ENCODE measurements around the gene FPGS. TPM values are rescaled to one million over a fixed set of nuclear protein-coding genes. Genes with fewer than 3 reads are reported as not detected.

Gene FPGS
- total and polyA plus RNA-seq, 2 of the 4 experiments (the other 2 are of a cell fraction): 43.9 to 75.7 TPM

DNA sequence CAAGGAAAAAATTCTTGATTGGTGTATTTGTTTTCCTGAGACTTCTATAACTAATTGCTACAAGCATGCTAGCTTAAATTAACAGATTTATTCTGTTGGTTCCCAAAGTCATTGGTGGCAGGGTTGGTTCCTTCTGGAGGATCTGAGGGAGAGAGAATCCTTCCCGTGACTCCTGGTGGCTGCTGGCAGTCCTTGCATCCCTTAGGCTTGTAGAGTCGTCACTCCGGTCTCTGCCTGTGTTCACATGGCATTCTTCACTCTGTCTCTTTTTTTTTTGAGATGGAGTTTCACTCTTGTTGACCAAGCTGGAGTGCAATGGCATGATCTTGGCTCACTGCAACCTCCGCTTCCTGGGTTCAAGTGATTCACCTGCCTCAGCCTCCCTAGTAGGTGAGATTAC lies 11.6 kb upstream of the FPGS start:
- Histone ChIP-seq H3K9me1 (ENCODE audit: insufficient read depth, low read length) (peaks cover 10% of the 10 kb centered on the region), H3K56ac (ENCODE audit: extremely low read depth, insufficient read depth, low read length) (no peak overlapping the region), H2BK5ac (ENCODE audit: low read depth, low read length, poor library complexity, severe bottlenecking) (no peak overlapping the region), H3K9me3 (ENCODE audit: control insufficient read depth, insufficient read depth, low read length) (no peaks in the 10 kb centered on the region), H3K79me1 (ENCODE audit: low read depth in 1 of 2, low read length in 2 of 2) (peaks cover 26 to 78% of the 10 kb centered on the region in 2 experiments), H3K18ac (ENCODE audit: low read depth, low read length) (no peak overlapping the region), H3K23ac (ENCODE audit: low read depth, low read length) (no peak overlapping the region), H3K27ac (ENCODE audit: insufficient read depth, low read length) (no peak overlapping the region), H2AK5ac (ENCODE audit: low read depth, low read length) (no peak overlapping the region), H3K27me3 (ENCODE audit: control insufficient read depth, insufficient read depth, low read length) (no peaks in the 10 kb centered on the region), H3K4me3 (ENCODE audit: insufficient read depth, low read depth, low read length) (no peak overlapping the region), H3K14ac (replicated peaks; ENCODE audit: low read depth, low read length) (no peak overlapping the region), H4K20me1 (ENCODE audit: insufficient read depth, low read length) (peaks cover 71% of the 10 kb centered on the region), H2AK9ac (replicated peaks; ENCODE audit: low read depth, low read length, poor library complexity) (no peak overlapping the region), H3K4me2 (ENCODE audit: low read depth, low read length) (no peak overlapping the region), H2BK15ac (ENCODE audit: low read depth, low read length) (no peak overlapping the region), H3K4me1 (ENCODE audit: control insufficient read depth, insufficient read depth, low read length) (peaks cover 7% of the 10 kb centered on the region; the same call in 1 of the 2 replicates), H4K8ac (ENCODE audit: low read depth in 2 of 2, low read length in 2 of 2) (no peak overlapping the region), H3K4ac (ENCODE audit: low read depth, low read length) (no peak overlapping the region), H2AFZ (replicated peaks; ENCODE audit: low read length, poor library complexity) (no peak overlapping the region), H2BK20ac (ENCODE audit: low read depth, low read length) (no peak overlapping the region), H3K9ac (ENCODE audit: low read depth, low read length) (no peak overlapping the region), H4K5ac (ENCODE audit: low read depth, low read length) (no peak overlapping the region), H4K91ac (ENCODE audit: insufficient read depth, low read depth, low read length) (no peak overlapping the region), H2BK120ac (ENCODE audit: low read depth, low read length) (no peak overlapping the region), H3K36me3 (ENCODE audit: control insufficient read depth, insufficient read depth, low read length) (peaks cover 53% of the 10 kb centered on the region)
- ChIA-PET POLR2A (ENCODE audit: unreplicated experiment) (interaction anchor here (0.6 kb wide), 1 partner anchor 18 kb away, joined by 6 read pairs; no protein-coding TSS in a partner anchor), CTCF (no interaction called here)
- dilution Hi-C loops (cut with HindIII; ENCODE audit: low sequenced_read_pairs, unreplicated experiment) (no loop called here), intact Hi-C loops (cut with micrococcal nuclease) (no loop called here), in situ Hi-C loops (cut with MboI; ENCODE audit: low sequenced_read_pairs) (no loop called here)
- 80% methylated on average over 1 of the region's 4 CpGs; no CpG with 5 or more reads in 1 of the 2 experiments for WGBS, 2 experiments (ENCODE audit: extremely low coverage in 2 of 2, insufficient read length in 1 of 2)
- TF ChIP-seq RFX5 (IDR thresholded peaks at IDR 0.05; ENCODE audit: low read depth, low read length): no peak
- TF ChIP-seq RCOR1 (IDR thresholded peaks at IDR 0.05; ENCODE audit: insufficient replicate concordance, low read length): no peak
- TF ChIP-seq FOS (IDR thresholded peaks at IDR 0.05; ENCODE audit: low read depth, low read length): no peak
- no peak for TF ChIP-seq SMC3 (IDR thresholded peaks at IDR 0.05; ENCODE audit: low read depth, low read length)
- no peak for TF ChIP-seq NFE2L2 (IDR thresholded peaks at IDR 0.05; ENCODE audit: low read depth, low read length)
- no peak for TF ChIP-seq CEBPB (IDR thresholded peaks at IDR 0.05; ENCODE audit: low read depth, low read length)
- TF ChIP-seq MAFK (IDR thresholded peaks at IDR 0.05; ENCODE audit: low read depth, low read length): no peak
- TF ChIP-seq, protein P1, sequence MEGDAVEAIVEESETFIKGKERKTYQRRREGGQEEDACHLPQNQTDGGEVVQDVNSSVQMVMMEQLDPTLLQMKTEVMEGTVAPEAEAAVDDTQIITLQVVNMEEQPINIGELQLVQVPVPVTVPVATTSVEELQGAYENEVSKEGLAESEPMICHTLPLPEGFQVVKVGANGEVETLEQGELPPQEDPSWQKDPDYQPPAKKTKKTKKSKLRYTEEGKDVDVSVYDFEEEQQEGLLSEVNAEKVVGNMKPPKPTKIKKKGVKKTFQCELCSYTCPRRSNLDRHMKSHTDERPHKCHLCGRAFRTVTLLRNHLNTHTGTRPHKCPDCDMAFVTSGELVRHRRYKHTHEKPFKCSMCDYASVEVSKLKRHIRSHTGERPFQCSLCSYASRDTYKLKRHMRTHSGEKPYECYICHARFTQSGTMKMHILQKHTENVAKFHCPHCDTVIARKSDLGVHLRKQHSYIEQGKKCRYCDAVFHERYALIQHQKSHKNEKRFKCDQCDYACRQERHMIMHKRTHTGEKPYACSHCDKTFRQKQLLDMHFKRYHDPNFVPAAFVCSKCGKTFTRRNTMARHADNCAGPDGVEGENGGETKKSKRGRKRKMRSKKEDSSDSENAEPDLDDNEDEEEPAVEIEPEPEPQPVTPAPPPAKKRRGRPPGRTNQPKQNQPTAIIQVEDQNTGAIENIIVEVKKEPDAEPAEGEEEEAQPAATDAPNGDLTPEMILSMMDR (conservative IDR thresholded peaks at IDR 0.05; ENCODE audit: low read depth, low read length): no peak
- TF ChIP-seq, protein P2, sequence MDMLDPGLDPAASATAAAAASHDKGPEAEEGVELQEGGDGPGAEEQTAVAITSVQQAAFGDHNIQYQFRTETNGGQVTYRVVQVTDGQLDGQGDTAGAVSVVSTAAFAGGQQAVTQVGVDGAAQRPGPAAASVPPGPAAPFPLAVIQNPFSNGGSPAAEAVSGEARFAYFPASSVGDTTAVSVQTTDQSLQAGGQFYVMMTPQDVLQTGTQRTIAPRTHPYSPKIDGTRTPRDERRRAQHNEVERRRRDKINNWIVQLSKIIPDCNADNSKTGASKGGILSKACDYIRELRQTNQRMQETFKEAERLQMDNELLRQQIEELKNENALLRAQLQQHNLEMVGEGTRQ (IDR thresholded peaks at IDR 0.05; ENCODE audit: low read depth, low read length): no peak
- TF ChIP-seq MXI1 (IDR thresholded peaks at IDR 0.05; ENCODE audit: borderline replicate concordance, low read depth, low read length): no peak
- TF ChIP-seq POLR2A (IDR thresholded peaks at IDR 0.05; ENCODE audit: low read depth, low read length): no peak
- TF ChIP-seq, protein P3, sequence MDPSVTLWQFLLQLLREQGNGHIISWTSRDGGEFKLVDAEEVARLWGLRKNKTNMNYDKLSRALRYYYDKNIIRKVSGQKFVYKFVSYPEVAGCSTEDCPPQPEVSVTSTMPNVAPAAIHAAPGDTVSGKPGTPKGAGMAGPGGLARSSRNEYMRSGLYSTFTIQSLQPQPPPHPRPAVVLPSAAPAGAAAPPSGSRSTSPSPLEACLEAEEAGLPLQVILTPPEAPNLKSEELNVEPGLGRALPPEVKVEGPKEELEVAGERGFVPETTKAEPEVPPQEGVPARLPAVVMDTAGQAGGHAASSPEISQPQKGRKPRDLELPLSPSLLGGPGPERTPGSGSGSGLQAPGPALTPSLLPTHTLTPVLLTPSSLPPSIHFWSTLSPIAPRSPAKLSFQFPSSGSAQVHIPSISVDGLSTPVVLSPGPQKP (IDR thresholded peaks at IDR 0.05; ENCODE audit: borderline replicate concordance, low read depth, low read length): no peak
- no peak for TF ChIP-seq BHLHE40 (IDR thresholded peaks at IDR 0.05; ENCODE audit: low read depth, low read length)
- TF ChIP-seq RAD21 (IDR thresholded peaks at IDR 0.05; ENCODE audit: low read length): no peak
- no peak for TF ChIP-seq MAZ (IDR thresholded peaks at IDR 0.05; ENCODE audit: borderline replicate concordance, low read depth, low read length)
- no peak for TF ChIP-seq CHD1 (IDR thresholded peaks at IDR 0.05; ENCODE audit: low read depth, low read length)
- DNase-seq (no peak), ATAC-seq (ENCODE audit: low read depth) (no peak)
- no TSS peak for BruUV-seq (replicated peaks)
